ENCODE measurements around the gene ITGA2.

ITGA2 gene

DNA sequence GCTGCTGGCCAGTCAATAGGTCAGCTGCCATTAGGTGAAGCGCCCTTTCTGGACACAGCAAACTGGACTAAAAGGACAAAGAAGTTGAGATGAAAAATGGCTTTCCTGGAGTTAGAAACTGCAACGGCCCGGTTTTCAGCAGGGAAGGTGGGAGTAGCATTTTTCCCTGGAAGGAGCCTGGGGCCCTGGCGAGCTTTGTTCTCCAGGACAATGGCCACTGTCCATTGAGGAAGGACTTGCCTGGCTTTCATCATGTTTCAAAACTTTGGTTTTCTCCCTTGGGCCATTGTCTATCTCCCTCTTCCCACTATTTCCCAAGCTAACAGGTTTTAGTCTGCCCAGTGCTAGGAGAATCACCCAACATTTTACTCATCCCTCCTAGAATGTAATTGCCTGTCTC is 64.2 kb downstream of the ITGA2 start:
- H3K27ac ChIP-seq (replicated peaks) = no peak overlapping the region
- TF ChIP-seq POLR2AphosphoS5 (IDR thresholded peaks at IDR 0.05; ENCODE audit: low read depth) (no peak), SPI1 (IDR thresholded peaks at IDR 0.05; ENCODE audit: borderline replicate concordance, low read depth) (no peak), GABPA (IDR thresholded peaks at IDR 0.05; ENCODE audit: low read depth) (no peak)
- TF ChIP-seq, protein P1, sequence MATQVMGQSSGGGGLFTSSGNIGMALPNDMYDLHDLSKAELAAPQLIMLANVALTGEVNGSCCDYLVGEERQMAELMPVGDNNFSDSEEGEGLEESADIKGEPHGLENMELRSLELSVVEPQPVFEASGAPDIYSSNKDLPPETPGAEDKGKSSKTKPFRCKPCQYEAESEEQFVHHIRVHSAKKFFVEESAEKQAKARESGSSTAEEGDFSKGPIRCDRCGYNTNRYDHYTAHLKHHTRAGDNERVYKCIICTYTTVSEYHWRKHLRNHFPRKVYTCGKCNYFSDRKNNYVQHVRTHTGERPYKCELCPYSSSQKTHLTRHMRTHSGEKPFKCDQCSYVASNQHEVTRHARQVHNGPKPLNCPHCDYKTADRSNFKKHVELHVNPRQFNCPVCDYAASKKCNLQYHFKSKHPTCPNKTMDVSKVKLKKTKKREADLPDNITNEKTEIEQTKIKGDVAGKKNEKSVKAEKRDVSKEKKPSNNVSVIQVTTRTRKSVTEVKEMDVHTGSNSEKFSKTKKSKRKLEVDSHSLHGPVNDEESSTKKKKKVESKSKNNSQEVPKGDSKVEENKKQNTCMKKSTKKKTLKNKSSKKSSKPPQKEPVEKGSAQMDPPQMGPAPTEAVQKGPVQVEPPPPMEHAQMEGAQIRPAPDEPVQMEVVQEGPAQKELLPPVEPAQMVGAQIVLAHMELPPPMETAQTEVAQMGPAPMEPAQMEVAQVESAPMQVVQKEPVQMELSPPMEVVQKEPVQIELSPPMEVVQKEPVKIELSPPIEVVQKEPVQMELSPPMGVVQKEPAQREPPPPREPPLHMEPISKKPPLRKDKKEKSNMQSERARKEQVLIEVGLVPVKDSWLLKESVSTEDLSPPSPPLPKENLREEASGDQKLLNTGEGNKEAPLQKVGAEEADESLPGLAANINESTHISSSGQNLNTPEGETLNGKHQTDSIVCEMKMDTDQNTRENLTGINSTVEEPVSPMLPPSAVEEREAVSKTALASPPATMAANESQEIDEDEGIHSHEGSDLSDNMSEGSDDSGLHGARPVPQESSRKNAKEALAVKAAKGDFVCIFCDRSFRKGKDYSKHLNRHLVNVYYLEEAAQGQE (IDR thresholded peaks at IDR 0.05; ENCODE audit: insufficient replicate concordance, low read depth) = no peak
- TF ChIP-seq, protein P2, sequence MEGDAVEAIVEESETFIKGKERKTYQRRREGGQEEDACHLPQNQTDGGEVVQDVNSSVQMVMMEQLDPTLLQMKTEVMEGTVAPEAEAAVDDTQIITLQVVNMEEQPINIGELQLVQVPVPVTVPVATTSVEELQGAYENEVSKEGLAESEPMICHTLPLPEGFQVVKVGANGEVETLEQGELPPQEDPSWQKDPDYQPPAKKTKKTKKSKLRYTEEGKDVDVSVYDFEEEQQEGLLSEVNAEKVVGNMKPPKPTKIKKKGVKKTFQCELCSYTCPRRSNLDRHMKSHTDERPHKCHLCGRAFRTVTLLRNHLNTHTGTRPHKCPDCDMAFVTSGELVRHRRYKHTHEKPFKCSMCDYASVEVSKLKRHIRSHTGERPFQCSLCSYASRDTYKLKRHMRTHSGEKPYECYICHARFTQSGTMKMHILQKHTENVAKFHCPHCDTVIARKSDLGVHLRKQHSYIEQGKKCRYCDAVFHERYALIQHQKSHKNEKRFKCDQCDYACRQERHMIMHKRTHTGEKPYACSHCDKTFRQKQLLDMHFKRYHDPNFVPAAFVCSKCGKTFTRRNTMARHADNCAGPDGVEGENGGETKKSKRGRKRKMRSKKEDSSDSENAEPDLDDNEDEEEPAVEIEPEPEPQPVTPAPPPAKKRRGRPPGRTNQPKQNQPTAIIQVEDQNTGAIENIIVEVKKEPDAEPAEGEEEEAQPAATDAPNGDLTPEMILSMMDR (IDR thresholded peaks at IDR 0.05; ENCODE audit: insufficient read depth, low read length) = no peak
- no peak for DNase-seq (ENCODE audit: low read depth in 1 of 2, low spot score in 1 of 2)
- no peak overlapping the region for H3K4me3 ChIP-seq (replicated peaks; ENCODE audit: insufficient read depth, low read length)
- no peaks in the 10 kb centered on the region for H3K27me3 ChIP-seq (ENCODE audit: insufficient read depth, poor library complexity, severe bottlenecking)

DNA sequence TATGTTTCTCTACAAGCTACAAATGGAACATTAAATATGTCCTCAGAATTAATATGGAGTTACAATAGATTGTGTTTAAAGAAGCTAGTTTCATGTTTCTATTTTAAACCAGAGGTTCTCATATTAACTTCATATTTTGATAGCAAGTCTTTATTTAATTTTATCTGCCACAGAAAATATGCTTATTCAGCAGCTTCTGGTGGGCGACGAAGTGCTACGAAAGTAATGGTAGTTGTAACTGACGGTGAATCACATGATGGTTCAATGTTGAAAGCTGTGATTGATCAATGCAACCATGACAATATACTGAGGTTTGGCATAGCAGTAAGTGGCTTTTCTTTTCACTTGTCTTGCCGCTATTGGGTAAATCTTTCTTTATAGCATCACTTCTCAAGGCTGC is 66.2 kb downstream of the ITGA2 start:
- no peak overlapping the region for H3K27ac ChIP-seq (replicated peaks)
- no peak for TF ChIP-seq GABPA (IDR thresholded peaks at IDR 0.05; ENCODE audit: low read depth)
- TF ChIP-seq, protein P2 (IDR thresholded peaks at IDR 0.05; ENCODE audit: insufficient read depth, low read length) = no peak
- TF ChIP-seq, protein P1 (IDR thresholded peaks at IDR 0.05; ENCODE audit: insufficient replicate concordance, low read depth) = no peak
- TF ChIP-seq POLR2AphosphoS5 (IDR thresholded peaks at IDR 0.05; ENCODE audit: low read depth) = no peak
- no peak for TF ChIP-seq SPI1 (IDR thresholded peaks at IDR 0.05; ENCODE audit: borderline replicate concordance, low read depth)
- no peak overlapping the region for H3K4me3 ChIP-seq (replicated peaks; ENCODE audit: insufficient read depth, low read length)
- DNase-seq (ENCODE audit: low read depth in 1 of 2, low spot score in 1 of 2) = no peak
- H3K27me3 ChIP-seq (ENCODE audit: insufficient read depth, poor library complexity, severe bottlenecking) = no peaks in the 10 kb centered on the region

DNA sequence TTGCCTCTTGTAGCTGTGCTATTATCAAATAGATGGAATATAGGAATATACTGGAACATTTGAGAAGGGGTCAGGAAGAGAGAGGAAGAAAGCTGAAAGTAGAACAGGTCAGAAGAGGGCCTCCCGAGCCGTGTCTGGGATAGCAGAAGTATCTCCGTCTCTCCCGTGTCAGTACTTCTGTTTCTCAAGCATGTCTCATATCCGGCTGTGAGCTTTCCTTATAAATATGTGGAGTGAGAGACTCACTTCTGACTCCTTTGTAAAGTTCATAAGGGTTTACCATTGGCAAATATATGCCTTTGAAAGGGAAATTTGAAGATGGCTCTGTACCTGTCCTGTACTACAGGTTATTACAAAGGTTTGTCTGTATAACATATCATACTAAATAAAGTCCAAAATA is 70.1 kb downstream of the ITGA2 start:
- TF ChIP-seq, protein P1 (IDR thresholded peaks at IDR 0.05; ENCODE audit: insufficient replicate concordance, low read depth) = no peak
- TF ChIP-seq GABPA (IDR thresholded peaks at IDR 0.05; ENCODE audit: low read depth) (no peak), POLR2AphosphoS5 (IDR thresholded peaks at IDR 0.05; ENCODE audit: low read depth) (no peak), SPI1 (IDR thresholded peaks at IDR 0.05; ENCODE audit: borderline replicate concordance, low read depth) (no peak)
- TF ChIP-seq, protein P2 (IDR thresholded peaks at IDR 0.05; ENCODE audit: insufficient read depth, low read length) = no peak
- no peak for DNase-seq (ENCODE audit: low read depth in 1 of 2, low spot score in 1 of 2)
- H3K4me3 ChIP-seq (replicated peaks; ENCODE audit: insufficient read depth, low read length) = no peak overlapping the region
- no peaks in the 10 kb centered on the region for H3K27me3 ChIP-seq (ENCODE audit: insufficient read depth, poor library complexity, severe bottlenecking)
- H3K27ac ChIP-seq (replicated peaks) = no peak overlapping the region
